GM12873 (cell line): Measurements from ENCODE around the gene TAOK2.

ENCODE experiments used
- TF ChIP-seq, protein P1 (sequence below): IDR thresholded peaks from 2 replicates; pipeline ENCODE4 v1.5.1; 2012; ENCODE audit warnings: low read depth, mild to moderate bottlenecking, moderate library complexity, low read length, control low read depth; ENCODE audit not compliant: insufficient read depth; ENCODE audit errors: missing control alignments

TAOK2 gene

DNA sequence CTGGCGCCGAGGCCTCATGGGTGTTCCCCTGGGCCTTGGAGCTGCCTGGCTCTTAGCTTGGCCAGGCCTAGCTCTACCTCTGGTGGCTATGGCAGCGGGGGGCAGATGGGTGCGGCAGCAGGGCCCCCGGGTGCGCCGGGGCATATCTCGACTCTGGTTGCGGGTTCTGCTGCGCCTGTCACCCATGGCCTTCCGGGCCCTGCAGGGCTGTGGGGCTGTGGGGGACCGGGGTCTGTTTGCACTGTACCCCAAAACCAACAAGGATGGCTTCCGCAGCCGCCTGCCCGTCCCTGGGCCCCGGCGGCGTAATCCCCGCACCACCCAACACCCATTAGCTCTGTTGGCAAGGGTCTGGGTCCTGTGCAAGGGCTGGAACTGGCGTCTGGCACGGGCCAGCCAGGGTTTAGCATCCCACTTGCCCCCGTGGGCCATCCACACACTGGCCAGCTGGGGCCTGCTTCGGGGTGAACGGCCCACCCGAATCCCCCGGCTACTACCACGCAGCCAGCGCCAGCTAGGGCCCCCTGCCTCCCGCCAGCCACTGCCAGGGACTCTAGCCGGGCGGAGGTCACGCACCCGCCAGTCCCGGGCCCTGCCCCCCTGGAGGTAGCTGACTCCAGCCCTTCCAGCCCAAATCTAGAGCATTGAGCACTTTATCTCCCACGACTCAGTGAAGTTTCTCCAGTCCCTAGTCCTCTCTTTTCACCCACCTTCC lies 13.9 kb downstream of the TAOK2 start:
- TF ChIP-seq, protein P1, sequence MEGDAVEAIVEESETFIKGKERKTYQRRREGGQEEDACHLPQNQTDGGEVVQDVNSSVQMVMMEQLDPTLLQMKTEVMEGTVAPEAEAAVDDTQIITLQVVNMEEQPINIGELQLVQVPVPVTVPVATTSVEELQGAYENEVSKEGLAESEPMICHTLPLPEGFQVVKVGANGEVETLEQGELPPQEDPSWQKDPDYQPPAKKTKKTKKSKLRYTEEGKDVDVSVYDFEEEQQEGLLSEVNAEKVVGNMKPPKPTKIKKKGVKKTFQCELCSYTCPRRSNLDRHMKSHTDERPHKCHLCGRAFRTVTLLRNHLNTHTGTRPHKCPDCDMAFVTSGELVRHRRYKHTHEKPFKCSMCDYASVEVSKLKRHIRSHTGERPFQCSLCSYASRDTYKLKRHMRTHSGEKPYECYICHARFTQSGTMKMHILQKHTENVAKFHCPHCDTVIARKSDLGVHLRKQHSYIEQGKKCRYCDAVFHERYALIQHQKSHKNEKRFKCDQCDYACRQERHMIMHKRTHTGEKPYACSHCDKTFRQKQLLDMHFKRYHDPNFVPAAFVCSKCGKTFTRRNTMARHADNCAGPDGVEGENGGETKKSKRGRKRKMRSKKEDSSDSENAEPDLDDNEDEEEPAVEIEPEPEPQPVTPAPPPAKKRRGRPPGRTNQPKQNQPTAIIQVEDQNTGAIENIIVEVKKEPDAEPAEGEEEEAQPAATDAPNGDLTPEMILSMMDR: no peak

DNA sequence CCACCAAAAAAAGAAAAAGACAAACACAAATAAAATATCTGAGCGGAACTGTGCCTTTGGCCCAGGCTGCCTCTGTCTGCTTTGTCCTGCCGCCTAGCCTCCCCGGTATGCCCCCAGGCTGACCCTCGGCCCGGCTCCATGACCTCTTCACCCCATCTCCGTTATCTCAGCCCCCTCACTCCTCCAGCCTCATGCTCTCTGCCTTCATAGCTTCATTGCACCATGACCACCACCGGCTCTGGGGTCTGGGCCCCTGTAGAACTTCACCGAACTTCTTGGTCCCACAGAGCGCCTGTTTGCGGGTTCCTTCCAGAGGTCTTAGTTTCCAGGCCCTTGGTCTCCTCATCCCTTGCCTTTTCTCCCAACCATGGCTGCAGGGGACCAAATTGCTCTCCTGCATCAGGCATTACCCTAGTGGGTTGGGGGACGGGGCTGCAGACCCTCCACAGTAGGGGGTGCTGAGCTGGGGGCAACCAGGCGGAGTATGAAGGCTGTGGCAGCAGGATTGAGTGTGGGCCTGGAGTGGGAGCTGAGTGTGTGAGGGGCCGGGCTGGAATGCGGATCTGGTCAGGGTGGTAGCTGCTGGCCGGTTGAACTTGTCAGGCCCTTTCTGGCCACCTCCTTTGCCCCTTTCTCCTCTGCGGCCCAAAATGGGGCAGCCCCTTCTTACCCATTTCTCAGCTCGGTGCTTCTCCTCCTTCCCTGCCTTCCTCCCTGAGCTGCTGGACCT lies 14.8 kb downstream of the TAOK2 start:
- TF ChIP-seq, protein P1: no peak

DNA sequence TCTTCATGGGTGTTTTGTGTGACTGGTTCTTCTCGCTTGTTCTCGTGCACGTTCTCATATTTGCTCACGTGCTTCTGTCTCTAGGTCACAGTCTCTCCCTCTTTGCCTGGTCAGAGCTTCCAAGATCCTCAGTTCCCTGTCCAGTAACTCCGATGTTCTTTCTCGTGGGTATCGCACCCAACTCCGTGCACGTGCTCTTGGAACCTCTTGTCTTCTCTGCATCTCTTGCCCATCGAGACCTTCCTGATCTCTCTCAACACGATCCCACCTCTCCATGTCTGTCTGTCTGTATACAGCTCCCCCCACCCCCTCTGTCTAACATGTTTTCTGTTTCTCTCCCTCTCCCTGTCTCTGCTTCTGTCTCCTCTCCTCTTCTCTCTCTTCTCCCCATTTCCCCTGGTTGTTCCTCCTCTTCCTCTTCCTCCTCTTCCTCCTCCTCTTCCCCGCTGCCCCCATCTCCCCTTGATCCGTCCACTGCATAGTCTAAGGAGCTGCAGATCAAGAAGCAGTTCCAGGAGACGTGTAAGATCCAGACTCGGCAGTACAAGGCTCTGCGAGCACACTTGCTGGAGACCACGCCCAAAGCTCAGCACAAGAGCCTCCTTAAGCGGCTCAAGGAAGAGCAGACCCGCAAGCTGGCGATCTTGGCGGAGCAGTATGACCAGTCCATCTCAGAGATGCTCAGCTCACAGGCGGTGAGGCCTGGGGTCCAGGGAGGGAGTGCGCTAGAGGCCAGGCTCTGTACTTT lies 15.6 kb downstream of the TAOK2 start:
- TF ChIP-seq, protein P1: no peak

DNA sequence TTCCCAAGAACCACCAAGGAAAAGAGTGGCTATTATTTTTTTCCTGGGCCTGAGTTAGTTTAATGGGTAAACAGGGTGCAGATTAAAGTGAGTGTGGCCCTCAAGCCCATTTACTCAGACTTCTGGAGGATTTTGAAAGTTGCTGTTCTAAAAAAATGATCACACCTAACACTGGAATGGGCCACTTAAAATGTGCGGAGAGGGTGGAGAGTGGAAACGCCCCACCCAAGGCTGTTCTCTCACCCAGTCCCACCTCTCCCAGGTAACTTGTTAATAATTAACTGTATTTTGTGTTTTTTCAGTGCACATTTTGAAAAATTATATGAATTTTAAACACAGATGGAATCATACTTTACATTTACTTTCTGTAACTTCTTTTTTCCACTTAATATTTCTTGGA lies 16.4 kb downstream of the TAOK2 start:
- TF ChIP-seq, protein P1: no peak

DNA sequence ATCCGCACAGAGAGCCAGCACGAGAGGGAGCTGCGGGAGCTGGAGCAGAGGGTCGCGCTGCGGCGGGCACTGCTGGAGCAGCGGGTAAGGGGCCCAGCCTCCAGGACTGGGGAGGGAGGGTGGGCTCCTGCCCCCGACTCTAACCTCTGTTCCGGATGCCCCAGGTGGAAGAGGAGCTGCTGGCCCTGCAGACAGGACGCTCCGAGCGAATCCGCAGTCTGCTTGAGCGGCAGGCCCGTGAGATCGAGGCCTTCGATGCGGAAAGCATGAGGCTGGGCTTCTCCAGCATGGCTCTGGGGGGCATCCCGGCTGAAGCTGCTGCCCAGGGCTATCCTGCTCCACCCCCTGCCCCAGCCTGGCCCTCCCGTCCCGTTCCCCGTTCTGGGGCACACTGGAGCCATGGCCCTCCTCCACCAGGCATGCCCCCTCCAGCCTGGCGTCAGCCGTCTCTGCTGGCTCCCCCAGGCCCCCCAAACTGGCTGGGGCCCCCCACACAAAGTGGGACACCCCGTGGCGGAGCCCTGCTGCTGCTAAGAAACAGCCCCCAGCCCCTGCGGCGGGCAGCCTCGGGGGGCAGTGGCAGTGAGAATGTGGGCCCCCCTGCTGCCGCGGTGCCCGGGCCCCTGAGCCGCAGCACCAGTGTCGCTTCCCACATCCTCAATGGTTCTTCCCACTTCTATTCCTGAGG lies 17.4 kb downstream of the TAOK2 start:
- TF ChIP-seq, protein P1: no peak

DNA sequence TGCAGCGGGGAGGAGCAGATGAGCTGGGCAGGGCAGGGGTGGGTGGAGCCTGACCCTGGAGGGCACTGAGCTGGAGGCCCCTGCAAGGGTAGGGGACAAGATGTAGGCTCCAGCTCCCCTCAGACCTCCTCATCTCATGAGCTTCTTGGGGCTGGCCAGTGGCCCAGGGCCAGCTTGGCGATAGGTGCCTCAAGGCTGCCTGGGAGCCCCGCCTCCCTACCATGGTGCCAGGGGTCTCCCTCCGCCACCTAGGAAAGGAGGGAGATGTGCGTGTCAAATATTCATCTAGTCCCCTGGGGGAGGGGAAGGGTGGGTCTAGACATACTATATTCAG lies 17.9 kb downstream of the TAOK2 start:
- TF ChIP-seq, protein P1: no peak
